Nucleus accumbens (tissue), 56 donors: Measurements from ENCODE around the gene MYO1A.
"Not testable (repeated sequence)": the region's sequence is repeated elsewhere in the genome, so short reads cannot be mapped to it uniquely, and the experiment has no call there.

Source experiments
- DNase-seq, 56 donors: peaks; one replicate each; lab custom pipeline; 2025; lab: John Stamatoyannopoulos, UW

MYO1A gene

GRCh38 chr12:56996793-56997545 lies 53.0 kb downstream of the MYO1A start:
- DNase-seq = no peak

DNA sequence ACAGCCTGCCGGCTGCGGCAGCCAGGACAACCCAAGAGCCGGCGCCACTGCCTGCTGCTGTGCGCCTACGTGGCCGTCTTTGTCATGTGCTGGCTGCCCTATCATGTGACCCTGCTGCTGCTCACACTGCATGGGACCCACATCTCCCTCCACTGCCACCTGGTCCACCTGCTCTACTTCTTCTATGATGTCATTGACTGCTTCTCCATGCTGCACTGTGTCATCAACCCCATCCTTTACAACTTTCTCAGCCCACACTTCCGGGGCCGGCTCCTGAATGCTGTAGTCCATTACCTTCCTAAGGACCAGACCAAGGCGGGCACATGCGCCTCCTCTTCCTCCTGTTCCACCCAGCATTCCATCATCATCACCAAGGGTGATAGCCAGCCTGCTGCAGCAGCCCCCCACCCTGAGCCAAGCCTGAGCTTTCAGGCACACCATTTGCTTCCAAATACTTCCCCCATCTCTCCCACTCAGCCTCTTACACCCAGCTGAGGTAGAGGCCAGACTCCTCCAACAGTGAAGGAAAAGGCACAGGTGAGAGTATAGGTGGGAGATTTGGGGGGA lies 53.9 kb downstream of the MYO1A start:
- DNase-seq = no peak

DNA sequence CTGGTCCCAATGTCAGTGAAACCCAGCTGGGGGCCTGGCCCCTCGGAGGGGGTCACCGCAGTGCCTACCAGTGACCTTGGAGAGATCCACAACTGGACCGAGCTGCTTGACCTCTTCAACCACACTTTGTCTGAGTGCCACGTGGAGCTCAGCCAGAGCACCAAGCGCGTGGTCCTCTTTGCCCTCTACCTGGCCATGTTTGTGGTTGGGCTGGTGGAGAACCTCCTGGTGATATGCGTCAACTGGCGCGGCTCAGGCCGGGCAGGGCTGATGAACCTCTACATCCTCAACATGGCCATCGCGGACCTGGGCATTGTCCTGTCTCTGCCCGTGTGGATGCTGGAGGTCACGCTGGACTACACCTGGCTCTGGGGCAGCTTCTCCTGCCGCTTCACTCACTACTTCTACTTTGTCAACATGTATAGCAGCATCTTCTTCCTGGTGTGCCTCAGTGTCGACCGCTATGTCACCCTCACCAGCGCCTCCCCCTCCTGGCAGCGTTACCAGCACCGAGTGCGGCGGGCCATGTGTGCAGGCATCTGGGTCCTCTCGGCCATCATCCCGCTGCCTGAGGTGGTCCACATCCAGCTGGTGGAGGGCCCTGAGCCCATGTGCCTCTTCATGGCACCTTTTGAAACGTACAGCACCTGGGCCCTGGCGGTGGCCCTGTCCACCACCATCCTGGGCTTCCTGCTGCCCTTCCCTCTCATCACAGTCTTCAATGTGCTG lies 54.6 kb downstream of the MYO1A start:
- DNase-seq = no peak

- DNase-seq = no peak
Observed at GRCh38 chr12:56994231-56994746, 55.6 kb downstream of the MYO1A start.

GRCh38 chr12:56993346-56993745 lies 56.6 kb downstream of the MYO1A start:
- DNase-seq = no peak

GRCh38 chr12:56991319-56992246 lies 58.3 kb downstream of the MYO1A start:
- peak in 11 of 56 donors; percentile 7 to 31 (median 16) for DNase-seq

DNA sequence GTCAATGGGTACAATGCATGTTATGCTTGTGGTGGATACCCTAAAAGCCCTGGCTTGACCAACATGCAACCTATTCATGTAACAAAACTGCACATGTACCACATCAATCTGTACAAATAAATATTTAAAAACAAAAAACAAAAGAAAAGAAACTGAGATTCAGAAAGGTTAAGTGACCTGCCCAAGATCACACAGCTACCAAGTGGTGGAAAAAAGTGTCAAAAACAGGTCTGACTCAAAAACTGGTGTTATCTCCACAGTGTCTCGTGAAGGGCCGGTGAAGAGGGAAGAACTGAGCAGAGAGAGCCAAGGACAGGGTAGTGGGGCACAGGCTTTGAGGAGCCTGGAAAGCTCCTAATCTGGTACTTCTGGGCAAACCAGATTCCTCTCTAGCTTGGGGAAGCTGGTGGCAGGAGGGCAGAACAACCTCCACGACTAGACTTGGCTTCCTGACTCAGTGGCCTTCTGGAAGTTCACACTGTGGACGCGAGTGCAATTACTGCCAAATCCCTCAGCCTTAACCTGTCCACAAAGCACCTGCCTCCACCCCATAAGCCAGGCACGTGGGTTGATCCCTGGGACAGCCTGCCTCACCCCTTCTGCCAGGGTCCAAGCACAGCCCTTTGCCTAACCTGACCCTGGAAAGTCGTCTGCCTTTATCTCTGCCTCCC lies 59.1 kb downstream of the MYO1A start:
- DNase-seq = no peak

DNA sequence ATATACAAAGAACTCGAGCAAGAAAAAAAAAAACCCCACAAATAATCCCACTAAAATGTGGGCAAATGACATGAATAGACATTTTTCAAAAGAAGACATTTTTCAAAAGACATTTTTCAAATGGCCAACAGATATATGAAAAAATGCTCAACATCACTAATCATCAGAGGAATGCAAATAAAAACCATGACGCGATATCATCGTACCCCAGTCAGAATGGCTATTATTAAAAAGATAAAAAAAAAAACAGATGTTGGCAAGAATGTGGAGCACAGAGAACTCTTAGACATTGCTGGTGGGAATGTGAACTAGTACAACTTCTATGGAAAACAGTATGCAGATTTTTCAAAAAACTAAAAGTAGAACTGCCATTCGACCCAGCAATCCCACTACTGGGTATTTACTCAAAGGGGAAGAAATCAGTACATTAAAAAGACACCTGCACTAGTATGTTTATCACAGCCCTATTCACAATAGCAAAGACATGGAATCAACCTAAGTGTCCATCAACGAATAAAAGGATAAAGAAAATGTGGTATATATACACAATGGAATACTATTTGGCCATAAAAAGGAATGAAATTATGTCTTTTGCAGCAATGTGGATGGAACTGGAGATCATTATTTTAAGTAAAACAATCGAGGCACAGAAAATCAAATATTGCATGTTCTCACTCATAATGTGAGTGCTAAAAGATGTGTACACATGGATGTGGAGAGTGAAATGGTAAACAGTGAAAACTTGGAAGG lies 59.9 kb downstream of the MYO1A start:
- no peak for DNase-seq

- DNase-seq = peak in 1 of 56 donors; percentile 2
Observed at GRCh38 chr12:56988207-56988739, 61.7 kb downstream of the MYO1A start.

DNA sequence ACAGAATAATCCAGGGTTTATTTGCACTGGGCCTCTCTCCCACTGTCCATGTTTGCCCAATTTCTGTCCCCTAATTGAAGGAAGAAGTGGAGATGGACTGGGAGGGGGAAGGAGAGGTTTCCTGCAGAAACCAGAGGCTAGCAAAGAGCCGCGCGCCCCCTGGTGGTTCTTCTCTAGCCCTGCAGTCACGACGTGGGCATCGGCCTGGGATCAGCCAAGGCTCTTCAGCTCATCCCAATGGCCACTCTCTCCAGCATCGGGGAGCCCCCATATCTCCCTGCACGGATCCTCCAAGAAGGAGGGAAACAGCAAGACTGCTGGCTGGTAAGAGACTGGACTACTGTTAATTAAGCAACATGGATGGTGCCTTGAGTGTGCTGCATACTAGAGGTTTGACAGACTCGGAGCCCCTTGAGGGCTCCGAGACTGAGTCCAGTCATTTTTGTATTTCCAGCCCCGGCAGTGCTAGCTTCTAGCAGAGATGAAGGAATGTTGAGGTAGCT lies 62.3 kb downstream of the MYO1A start:
- DNase-seq = peak in 52 of 56 donors; percentile 15 to 88 (median 62)

GRCh38 chr12:56987011-56987410 lies 62.9 kb downstream of the MYO1A start:
- DNase-seq = no peak

- peak in 1 of 56 donors; percentile 33 for DNase-seq
Observed at GRCh38 chr12:56985714-56986113, 64.2 kb downstream of the MYO1A start.

- no peak for DNase-seq
Observed at GRCh38 chr12:56983386-56983785, 66.5 kb downstream of the MYO1A start.

- not testable (repeated sequence) for DNase-seq
Observed at GRCh38 chr12:56982578-56983236, 67.2 kb downstream of the MYO1A start.

- DNase-seq = no peak
Observed at GRCh38 chr12:56980941-56981530, 68.9 kb downstream of the MYO1A start.

GRCh38 chr12:56980268-56980667 lies 69.7 kb downstream of the MYO1A start:
- DNase-seq = no peak

DNA sequence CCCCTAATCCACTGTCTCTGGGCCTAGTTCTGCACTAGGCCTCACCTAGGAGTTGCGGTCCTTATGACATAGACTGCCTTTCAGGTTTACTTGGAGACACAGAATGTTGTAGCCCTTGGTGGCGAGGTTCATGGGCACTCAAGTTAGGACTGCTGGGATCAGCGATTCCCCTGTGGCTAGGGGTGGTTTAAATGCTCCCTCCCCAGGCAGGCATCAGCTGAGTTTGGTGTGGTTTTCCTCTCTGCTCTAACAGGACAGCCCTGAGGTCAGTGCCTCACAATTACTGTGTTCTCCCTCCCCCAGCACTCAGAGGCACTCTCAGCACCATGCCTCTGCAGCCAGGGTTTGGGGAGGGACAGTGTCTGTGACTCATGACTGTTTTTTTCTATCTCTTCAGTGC lies 70.3 kb downstream of the MYO1A start:
- no peak for DNase-seq
